Right lobe of liver (tissue), 4 donors: ENCODE data around the gene ATG7.
"Not testable (repeated sequence)": the region's sequence is repeated elsewhere in the genome, so short reads cannot be mapped to it uniquely, and the experiment has no call there.

Experiments used
- CTCF ChIP-seq, 4 donors: fragments of 200-600 bp in 3 of 4; fragments of 450-650 bp in 1 of 4; IDR thresholded peaks; one replicate each; pipeline versions ENCODE4 v1.5.1 to v1.8.0; 2016 to 2022; ENCODE audit warnings: antibody characterized with exemption in 4 of 4, mild to moderate bottlenecking in 2 of 4
- POLR2A ChIP-seq: fragments of 450-650 bp; IDR thresholded peaks from one replicate; pipeline ENCODE4 v1.6.1; 2017; ENCODE audit warnings: antibody characterized with exemption, mild to moderate bottlenecking
- donor health status: DM: no; HTN: no; CAD: no.
- donor health status: DM: no; HTN: no; CAD: no.
- donor health status: DM: no; HTN: yes; CAD: no.

- TF ChIP-seq CTCF (IDR thresholded peaks at IDR 0.05); POLR2A: not testable (repeated sequence)
These were observed 173.0 kb downstream of the ATG7 start for GRCh38 chr3:11445193-11445592.
